ENCODE results near the gene ADAD1.

ADAD1 gene

DNA sequence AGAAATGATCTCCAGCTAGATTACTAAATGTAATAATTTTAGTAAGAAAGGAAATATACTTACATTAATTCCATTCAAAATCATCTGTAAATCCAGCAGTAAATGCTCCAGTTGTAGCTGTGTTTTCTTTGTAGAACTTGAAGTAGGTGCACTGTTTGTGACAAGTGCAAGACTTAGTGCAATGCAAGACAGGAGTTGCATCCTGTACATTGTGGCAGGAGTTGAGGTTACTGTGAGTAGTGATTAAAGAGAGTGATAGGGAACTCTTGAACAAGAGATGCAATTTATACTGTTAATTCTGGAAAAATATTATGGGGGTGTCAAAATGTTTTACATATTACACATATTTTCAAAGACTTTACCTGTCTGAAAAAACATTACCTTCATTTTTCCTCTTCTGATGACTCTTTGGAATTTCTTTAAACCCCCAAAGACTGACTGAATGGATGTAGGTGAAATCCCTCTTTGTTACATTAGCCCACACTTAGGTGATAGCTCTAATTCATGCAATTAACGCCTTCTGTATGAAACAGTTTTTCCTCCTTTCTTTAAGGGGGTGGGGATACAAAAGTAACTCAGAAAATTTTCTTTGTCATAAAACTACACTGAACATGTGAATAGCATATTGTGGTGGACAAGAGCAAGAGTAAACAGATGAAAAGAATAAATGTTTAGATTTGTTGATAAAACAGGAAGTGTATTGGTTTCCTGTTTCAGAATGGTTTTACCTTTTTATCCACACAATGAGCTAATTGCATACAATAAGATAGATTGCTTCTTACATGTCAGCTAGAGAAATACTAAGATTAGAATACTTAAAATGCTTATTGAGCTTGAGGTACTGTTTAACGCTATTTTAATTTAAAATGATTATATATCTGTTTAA, 77.7 kb downstream of the ADAD1 start, which contains the start of gene IL2:
Gene IL2 (minus strand): TSS at position 495 of the 886 bp plus-strand sequence. CDS start 285 bp downstream, at position 210.
- DNase-seq = no peak

DNA sequence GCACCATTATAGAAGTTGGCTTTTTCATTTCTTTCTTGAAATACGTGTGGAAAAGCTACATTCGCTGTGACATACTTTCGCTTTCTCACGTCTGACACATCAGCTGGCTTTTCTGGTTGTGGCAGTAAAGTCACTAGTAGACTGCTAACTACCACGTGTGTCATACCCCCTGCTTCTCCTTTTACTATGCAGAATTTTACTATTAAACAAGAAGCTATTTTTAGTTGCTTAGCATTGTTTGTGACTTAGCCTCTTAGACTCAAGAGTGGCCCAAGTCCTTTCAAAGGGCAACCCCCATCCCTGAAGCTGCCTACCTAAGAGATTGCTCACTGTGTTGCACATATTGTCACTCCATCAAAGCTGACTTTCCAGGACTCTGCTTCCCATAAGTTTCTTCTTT, 79.8 kb downstream of the ADAD1 start:
- peak; percentile 79 for DNase-seq

DNA sequence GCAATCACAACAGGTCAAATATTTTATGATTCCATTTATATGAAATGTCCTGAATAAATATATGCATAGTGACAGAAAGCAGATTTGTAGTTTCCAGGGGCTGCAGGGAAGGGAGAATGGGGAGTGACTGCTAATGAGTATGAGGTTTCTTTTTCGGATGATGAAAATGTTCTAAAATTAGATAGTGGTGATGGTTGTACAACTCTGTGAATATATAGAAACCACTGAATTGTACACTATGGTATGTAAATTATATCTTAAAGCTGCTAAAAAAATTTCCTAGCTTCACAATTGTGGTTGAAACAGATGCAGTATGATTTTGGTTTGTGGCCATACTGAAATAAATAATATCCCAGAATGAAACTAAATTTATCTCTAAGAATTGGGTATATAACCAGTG, 90.6 kb downstream of the ADAD1 start:
- DNase-seq = no peak

DNA sequence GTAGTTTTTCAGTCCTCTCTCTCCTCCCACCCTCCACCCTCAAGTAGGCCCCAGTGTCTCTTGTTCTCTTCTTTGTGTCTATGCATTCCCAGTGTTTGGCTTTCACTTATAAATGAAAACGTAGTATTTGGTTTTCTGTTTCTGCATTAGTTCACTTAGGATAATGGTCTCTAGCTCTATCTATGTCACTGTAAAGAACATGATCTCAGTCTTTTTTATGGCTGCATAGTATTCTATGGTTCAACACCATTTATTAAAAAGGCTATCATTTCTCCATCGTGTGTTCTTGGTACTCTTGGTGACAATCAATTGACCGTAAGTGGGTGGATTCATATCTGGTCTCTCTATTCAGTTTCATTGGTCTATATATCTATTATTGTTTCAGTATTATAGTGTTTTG, 96.4 kb downstream of the ADAD1 start:
- DNase-seq = no peak

DNA sequence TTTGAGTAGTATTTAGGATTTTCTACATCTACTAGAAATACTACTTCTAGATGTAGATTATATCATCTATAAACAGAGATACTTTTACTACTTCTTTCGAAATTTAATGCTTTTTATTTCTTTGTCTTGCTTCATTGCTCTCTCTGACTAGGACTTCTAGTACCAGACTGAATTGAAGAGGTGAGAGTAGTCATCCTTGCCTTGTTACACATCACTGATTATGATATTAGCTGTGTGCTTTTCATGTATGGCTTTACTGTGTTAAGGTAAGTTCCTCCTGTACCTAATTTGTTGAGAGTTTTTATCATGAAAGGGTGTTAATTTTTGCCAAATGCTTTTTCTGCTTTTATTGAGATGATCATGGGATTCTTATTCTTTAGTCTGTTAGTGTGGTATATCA, 97.3 kb downstream of the ADAD1 start:
- no peak for DNase-seq

DNA sequence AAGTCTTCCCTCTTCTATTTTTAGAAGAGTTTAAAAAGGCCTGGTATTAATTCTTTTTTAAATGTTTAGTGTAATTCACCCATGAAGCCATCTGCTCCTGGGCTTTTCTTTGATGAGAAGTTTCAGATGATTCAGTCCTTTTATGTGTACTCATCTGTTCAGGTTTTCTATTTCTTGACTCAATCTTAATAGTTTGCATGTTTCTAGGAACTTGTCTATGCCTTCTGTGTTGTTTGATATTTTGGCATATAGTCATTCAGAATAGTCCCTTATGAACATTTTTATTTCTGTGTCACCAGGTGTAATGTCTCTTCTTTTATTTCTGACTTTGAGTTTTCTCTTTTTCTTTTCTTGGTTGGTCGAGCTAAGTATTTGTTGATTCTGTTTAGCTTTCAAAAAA, 97.9 kb downstream of the ADAD1 start:
- no peak for DNase-seq

Data from suppressor macrophage treated with lipopolysaccharide for 4 hours (primary cell).